Measurements from ENCODE around the gene PPIC.
"Not testable (repeated sequence)": the region's sequence is repeated elsewhere in the genome, so short reads cannot be mapped to it uniquely, and the experiment has no call there.

The PPIC gene

DNA sequence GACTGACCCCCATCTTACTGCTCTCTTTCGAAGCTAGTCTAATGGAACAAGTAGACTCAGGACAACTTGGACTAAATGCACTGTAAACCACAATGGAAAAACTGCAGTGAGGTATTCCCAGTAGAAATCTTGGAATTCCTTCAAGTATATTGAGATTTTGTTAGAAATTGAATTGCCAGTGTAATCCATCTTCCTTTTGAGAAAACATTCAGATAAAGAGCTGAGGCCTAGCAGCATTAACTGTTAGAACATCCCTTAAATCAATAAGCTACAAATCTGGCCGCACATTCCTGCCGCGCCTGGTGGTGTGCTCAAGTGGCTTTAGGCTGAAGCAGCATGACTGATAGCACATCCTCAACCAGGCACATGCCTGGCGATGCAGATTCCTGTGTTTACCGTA is 29.3 kb downstream of the PPIC start:
- DNase-seq = no peak

DNA sequence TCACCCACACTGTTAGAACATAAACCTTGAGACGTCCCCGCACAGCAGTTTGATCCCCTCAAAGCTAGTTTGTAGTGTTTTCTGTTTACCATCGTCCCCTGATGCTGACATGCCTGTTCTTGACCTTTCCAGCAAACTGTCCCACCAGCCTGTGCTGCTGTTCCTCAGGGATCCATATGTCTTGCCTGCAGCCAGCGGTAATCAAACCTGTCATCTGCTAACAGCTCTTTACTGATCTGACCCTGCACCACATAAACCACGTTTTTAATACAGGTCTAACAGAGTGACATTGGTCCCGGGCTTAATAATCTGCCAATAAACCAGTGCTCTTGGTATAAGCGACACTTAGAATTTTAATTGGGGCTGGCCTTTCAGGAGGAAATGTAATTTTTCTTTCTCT is 34.7 kb downstream of the PPIC start:
- no peak for DNase-seq

DNA sequence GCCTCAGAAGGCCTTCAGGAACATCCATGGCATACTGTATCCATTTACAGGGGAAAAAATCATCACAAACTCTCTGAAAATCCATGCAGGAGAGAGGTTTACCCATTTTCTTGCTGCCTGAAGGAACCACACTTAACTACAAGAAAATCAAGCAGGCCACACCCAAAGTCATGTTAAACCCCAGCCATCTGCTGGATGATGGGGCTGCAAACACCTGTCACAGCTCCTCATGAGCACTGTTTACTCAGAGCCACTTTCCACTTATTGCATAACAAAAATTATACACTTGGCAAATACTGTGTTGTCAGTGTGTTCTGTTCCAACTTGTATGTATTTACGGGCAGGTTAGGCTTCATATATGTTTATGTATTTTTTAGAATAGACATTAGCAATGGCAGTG is 35.8 kb downstream of the PPIC start:
- DNase-seq = no peak

DNA sequence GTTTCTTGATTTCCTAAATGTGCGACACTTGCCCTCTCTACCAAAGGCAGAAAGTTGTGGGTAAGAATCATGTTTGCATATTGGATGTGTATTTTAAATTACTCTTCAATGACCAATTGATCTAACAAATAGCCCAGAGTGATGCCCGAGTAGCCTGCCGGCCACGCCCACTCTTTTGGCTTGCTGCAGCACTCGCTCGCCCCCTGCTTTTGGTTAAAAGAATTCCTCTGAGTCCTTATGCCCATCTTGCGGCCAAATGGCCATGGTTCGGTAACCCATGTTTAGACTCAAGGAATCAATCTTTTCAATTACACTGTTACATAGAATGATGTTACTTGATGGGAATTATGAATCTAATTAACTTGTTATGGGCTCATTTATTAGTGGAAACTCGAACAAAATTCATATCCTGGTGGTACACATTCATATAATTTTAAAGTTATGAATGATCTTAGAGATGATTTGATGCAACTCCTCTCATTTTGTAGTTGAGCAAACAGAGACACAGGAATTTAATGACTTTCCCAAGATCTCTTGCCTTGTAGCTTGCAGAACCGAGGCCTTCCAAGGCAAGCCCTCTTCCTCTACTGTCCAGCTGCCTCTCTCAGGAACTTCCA is 36.5 kb downstream of the PPIC start:
- peak; percentile 15 for DNase-seq

DNA sequence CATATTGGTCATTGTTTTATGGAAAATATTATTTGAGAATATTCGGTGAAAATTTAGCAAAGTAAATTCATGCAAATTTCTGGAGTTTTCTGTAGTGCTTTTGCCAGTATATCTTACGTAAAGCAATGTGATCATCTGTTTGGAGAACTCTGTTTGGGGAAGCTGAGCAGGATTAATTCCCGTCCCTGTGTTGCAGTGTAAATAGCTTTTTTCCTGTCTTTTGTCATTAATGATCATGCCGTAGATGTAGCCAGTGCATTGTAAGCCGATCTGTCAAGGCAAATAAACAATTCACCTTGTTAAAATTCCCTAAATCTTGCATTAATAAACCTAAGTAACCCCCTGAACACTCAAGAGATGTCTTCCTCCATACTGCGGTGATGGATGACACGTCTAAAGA is 39.2 kb downstream of the PPIC start:
- no peak for DNase-seq

DNA sequence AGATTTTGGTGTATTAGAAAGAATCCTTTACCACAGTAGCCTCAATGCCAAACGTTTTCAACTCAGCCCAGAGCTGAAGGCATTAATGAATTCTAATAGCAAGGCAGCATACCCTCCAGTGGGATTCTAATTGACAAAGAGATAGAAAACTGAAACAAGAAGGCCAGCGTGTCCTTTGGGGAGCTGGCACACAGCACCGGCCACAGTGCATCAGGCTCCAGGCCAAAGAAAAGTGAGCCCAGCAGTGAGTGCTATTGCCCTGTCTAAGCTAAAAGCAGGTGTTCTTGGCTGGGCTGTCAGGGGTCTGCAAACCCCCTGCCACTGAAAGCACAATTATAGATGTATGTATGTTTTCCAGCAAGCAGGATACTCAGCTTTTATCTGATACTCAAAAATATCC is 40.4 kb downstream of the PPIC start:
- no peak for DNase-seq

DNA sequence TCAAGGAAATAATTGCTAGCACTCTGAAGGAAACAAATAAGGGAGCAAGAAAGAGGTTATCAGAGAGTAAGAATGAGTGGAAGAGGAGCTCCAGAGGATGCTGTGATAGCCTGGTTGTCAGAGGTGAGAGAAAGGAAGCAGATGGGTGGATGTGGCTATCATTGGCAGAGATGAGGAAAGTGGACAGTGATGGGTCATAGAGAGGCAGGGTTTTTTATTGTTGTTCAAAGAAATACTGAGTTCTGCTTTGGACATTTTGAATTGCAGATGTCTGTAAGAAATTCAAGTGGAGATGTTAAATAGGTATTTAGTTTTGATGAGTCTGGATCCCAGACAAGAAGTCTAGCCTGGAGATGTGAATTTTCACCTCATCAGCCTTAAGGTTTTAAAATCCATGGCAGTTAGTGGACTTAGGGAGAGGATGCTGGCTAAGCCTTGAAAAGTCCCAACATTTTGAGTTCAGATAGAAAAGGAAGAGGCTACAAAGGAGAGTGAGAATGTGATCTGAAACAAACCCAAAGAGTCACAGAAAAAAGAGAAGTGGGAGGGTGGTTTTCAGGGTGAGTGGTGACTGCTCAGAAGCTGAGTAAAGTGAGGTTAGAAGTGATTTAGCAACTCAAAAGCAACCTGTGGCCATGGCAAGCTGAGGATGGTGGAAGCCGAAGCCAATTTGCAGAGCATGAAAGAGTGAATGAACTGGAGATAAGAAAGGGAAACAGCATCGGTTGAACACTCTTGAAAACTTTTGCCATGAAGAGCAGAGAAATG is 50.4 kb downstream of the PPIC start:
- DNase-seq = no peak

DNA sequence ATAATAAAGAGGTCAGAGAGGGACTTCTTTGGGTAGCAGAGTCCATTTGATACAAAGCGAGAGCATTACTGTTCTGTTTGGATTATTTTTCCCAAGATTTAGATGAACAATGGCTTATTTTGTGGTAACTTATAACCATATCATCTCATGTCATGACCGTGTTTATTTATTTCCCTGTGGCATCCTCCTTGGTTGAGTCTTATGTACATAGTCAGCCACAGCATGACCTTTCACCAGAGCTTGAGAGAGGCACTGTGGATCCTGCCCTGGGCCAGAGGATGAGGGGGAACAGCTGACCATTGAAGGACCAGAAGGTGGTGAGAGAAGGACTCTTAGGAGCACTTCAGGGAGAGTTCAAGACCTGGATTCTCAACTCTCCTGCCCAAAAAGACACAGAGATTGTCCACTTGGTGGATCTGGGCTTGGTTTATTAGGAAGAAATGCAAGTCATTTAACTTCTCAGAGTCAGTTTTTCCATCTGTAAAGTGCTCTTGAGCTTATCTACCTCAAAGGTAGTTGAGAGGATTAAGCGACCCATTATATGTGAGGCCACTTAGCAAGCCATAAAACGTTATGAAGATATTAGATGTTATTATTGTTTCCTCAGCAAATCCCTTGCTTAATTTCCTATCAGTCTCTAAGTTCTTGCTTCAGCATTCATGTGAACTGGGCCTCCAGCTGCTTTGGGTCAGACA is 51.4 kb downstream of the PPIC start:
- DNase-seq = no peak

DNA sequence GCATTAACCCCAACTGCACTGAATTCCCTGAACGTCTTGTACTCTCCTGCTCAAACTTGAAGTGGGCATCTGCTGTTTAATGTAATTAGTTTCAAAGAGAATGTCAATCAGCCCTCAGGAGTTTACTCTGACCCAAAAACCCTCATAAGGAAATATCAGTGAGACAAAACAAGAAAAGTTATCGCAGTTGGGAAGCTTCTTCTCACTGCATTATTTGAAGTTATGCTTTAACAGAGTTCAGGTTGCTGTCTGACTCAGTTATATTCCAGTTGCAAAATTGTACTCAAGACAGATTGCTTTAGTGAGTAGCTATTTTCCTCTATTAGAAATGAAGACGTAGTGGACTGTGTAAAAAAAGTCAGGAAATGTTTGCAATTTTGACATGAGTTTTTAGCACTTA is 52.1 kb downstream of the PPIC start:
- DNase-seq = no peak

DNA sequence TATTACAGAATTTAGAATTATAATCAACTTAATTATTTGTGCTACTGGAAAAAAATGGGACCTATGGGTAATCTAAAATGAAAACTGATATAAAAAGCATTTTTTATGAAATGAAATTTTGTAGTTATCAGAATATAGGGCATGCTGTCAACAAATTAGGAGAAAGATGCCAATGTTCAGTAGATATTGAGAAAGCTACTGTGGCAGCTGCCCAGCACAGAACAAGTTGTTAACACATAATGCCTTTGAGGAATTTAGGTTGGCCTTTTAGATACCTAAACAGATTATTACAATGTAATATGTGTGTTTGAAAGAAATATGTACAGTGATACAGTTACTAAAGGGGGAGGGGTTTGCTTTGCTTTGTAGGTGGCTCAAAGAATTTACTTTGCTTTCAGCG is 54.1 kb downstream of the PPIC start:
- no peak for DNase-seq

DNA sequence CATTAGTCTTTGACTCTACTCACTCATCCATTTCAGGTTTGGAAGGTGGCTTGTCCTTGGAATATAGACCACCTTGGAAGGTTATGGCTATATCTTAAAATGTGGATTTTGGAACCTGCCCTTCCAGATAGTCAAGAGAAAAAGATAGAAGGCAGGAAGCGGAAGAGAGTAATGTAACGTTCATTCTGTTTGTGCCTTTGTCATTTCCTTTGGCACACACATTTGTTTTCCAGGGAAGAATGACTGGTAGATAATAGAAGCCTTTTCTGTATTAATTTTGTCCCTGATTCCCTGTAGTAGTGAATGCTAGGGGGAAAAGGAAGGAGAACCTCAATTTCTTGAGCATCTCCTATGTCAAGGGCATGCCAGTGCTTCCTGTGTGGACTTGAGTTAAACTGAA is 54.7 kb downstream of the PPIC start:
- no peak for DNase-seq

DNA sequence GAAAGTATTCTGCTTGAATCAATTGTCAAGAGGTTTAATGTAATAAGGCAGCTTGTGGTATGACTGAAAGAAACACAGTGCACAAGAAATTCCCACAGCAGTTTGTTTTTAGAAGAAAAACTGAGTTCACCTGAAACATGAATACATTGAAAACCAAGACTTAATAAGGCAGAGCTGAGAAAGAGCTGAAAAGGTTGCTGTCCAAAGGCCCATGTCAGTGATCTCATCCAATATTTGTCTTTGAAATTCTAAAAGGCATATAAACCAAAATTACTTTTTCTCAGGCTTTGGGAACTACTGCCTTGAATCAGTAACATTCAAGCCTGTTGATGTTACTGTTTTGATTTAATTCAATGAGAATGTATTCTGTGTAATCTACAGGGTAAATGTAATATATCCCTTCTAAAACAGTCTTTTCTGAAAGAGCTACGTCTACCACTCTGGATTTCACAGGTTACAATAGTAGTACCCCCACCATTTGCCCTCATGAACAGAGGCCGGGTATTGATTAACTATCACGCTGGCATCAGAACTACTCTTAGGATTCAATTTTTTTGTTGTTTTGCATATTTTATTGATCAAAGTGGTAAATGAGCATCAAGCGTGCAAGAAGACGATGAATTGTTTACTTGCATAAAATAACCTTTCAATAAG is 57.8 kb downstream of the PPIC start:
- DNase-seq = no peak

DNA sequence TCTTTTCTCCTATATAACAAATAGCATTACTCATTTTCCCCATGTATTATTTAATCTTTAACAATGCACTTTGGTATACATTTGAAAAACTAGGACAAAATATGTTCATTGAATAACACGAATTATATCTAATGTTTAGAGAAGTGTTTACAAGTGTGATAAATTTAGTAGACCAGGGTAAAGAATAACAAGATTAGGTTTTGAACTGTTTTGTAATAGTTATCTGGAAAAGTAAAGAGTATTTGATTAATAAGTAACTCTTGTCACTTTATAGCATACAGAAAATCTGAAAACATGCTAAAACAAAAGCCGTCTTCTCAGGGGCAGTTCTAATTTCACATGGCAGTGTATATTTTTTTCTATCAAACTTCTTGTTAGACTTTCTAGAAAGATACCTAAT is 58.5 kb downstream of the PPIC start:
- DNase-seq = no peak

DNA sequence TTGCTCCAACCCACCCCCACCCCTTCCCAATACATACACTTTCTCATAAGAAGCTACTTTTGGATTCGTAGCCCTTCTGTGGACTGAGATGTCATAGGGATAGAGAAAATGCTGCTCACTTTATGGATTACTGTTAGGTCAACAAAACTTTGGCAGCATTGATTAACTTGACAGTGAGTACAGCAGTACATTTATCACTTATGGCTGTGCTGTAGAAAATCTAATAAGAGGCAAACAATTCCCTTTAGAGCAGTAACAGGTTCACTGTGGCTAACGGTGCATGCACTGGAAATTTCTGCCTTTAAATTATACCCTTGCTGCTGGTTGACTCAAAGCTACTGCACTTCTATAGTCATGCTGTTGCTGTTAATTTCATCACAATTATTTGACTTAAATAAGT is 59.2 kb downstream of the PPIC start:
- no peak for DNase-seq

DNA sequence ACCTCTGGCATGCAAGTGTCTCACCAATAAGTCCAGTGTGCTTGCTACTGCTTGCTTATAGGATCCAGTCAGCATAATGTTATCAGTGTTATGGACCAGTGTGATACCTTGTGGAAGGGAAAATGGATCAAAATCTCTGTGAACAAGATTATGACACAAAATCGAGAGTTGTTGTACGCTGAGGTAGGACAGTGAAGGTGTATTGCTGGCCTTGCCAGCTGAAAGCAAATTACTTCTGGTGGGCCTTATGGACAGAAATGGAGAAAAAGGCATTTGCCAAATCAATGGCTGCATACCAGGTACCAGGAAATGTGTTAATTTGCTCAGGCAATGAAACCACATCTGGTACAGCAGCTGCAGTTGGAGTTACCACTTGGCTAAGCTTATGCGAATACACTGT is 62.3 kb downstream of the PPIC start:
- DNase-seq = not testable (repeated sequence)

DNA sequence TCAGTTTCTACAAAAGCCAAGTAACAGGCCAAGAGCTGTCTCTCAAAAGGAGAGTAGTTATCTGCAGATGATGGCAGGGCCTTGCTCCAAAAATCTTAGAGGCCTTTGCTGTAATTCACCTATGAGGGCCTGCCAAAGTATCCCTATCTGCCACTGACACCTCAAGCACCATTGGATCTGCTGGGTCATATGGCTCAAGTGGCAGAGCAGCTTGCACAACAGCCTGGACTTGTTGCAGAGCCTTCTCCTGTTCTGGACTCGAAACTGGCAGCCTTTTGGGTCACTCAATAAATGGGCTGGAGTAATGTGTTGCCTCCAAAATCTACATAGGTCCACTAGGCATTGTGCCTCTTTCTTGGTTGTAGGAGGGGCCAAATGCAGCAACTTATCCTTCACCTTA is 62.8 kb downstream of the PPIC start:
- not testable (repeated sequence) for DNase-seq

All from stimulated activated CD4-positive, alpha-beta T cell treated with anti-CD3 and anti-CD28 coated beads, Interleukin-4, amount 100 ng/mL, for 24 hours (primary cell).